GM12892 (cell line): Measurements from ENCODE around the gene ISLR.

Experiments
- POLR2A ChIP-seq: IDR thresholded peaks from 2 replicates; pipeline ENCODE4 v1.6.1; 2011; ENCODE audit warnings: low read depth, low read length, control low read depth
- POLR2AphosphoS5 ChIP-seq: IDR thresholded peaks from 2 replicates; pipeline ENCODE4 v1.6.1; 2011; ENCODE audit warnings: low read depth, low read length, control low read depth

- TF ChIP-seq POLR2A = no peak
- TF ChIP-seq POLR2AphosphoS5 = no peak
Observed at GRCh38 chr15:74141591-74141990, 31.9 kb upstream of the ISLR start.
